Measurements from ENCODE around the gene C19orf12.

The C19orf12 gene

DNA sequence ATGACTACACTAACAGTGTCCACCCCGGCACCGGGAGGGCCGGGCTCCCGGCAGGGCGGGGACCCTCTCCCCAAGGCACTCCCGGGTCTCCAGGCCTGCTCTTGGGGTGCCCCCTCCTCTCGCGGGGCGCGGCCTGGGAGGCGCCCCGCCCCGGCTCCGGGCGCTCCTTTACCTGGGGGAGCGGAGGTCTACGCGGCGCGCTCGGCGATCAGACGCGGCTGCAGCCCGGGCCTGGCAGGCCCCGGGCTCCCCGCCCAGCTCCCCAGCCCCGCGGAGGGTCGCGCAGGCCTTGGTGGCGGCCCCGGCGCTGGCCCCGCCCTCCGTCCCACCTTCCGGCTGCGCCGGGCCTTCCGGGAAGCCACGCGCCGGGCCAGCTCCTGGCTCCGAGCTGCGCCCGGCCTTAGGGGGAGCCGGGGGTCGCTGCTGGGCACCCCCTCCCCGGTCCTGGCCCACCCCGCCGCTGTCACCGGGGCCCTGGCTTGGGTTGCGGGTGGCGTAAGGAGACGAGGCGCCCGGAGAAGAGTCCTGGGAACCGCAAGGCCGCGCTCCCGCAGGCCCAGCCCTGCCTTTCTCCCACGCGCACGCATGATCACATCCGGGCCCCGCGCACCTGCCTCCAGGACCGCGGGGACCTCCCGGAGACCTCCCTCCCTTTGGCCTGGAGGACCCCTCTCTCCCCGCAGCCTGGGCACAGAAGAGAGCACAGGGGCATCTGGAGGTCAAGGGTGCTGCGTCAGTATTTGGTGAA lies at the start of gene C19orf12:
C19orf12 (minus strand) TSS at position 309 of the 748 bp plus-strand sequence. CDS start 6,848 bp downstream, outside the sequence.
- no peak for TF ChIP-seq RAD21 (IDR thresholded peaks at IDR 0.05; ENCODE audit: low read depth)
- TF ChIP-seq, protein P1, sequence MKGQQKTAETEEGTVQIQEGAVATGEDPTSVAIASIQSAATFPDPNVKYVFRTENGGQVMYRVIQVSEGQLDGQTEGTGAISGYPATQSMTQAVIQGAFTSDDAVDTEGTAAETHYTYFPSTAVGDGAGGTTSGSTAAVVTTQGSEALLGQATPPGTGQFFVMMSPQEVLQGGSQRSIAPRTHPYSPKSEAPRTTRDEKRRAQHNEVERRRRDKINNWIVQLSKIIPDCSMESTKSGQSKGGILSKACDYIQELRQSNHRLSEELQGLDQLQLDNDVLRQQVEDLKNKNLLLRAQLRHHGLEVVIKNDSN (IDR thresholded peaks at IDR 0.05), result no peak
- no peak for TF ChIP-seq CREB1 (IDR thresholded peaks at IDR 0.05; ENCODE audit: low read depth)
- peak; percentile 65; the same call in 1 of the 2 replicates for TF ChIP-seq TAF1 (IDR thresholded peaks at IDR 0.05; ENCODE audit: low read depth)
- no peak for TF ChIP-seq FOXM1 (IDR thresholded peaks at IDR 0.05; ENCODE audit: borderline replicate concordance, low read depth)
- no peak for TF ChIP-seq TEAD4 (IDR thresholded peaks at IDR 0.05)
- TF ChIP-seq TCF12 (IDR thresholded peaks at IDR 0.05; ENCODE audit: low read depth), result 0 out of 2 replicates have a peak, but pooled peaks have one; percentile 5
- TF ChIP-seq EGR1 (IDR thresholded peaks at IDR 0.05), result no peak
- TF ChIP-seq, protein P2, sequence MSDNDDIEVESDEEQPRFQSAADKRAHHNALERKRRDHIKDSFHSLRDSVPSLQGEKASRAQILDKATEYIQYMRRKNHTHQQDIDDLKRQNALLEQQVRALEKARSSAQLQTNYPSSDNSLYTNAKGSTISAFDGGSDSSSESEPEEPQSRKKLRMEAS (IDR thresholded peaks at IDR 0.05), result peak; percentile 43; the same call in 1 of the 2 replicates
- no peak for TF ChIP-seq CEBPB (IDR thresholded peaks at IDR 0.05)
- TF ChIP-seq EP300 (IDR thresholded peaks at IDR 0.05; ENCODE audit: borderline replicate concordance), result no peak
- no peak for TF ChIP-seq YY1 (IDR thresholded peaks at IDR 0.05; ENCODE audit: low read depth)
- peak; percentile 70 for TF ChIP-seq ZBTB7A (IDR thresholded peaks at IDR 0.05; ENCODE audit: low read depth)

DNA sequence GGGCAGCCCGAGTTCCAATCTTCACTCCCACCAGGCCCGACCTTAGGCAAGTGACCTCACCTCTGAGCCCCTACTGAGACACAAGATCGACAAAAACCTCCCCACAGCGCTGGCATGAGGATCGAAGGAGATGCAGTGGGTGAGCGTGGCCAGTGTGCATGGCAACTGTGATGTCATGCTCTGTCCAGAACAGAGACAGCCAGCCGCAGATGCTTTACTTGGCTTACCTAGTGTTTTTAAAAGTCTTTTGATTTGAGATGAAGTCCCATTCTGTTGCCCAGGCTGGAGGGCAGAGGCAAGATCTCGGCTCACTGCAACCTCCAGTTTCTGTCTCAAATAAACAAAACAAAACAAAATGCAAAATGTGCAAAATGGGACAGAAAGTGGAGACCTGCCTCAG lies 49.3 kb upstream of the C19orf12 start:
- no peak for TF ChIP-seq TEAD4 (IDR thresholded peaks at IDR 0.05)
- TF ChIP-seq, protein P2 (IDR thresholded peaks at IDR 0.05), result no peak
- no peak for TF ChIP-seq YY1 (IDR thresholded peaks at IDR 0.05; ENCODE audit: low read depth)
- TF ChIP-seq, protein P3, sequence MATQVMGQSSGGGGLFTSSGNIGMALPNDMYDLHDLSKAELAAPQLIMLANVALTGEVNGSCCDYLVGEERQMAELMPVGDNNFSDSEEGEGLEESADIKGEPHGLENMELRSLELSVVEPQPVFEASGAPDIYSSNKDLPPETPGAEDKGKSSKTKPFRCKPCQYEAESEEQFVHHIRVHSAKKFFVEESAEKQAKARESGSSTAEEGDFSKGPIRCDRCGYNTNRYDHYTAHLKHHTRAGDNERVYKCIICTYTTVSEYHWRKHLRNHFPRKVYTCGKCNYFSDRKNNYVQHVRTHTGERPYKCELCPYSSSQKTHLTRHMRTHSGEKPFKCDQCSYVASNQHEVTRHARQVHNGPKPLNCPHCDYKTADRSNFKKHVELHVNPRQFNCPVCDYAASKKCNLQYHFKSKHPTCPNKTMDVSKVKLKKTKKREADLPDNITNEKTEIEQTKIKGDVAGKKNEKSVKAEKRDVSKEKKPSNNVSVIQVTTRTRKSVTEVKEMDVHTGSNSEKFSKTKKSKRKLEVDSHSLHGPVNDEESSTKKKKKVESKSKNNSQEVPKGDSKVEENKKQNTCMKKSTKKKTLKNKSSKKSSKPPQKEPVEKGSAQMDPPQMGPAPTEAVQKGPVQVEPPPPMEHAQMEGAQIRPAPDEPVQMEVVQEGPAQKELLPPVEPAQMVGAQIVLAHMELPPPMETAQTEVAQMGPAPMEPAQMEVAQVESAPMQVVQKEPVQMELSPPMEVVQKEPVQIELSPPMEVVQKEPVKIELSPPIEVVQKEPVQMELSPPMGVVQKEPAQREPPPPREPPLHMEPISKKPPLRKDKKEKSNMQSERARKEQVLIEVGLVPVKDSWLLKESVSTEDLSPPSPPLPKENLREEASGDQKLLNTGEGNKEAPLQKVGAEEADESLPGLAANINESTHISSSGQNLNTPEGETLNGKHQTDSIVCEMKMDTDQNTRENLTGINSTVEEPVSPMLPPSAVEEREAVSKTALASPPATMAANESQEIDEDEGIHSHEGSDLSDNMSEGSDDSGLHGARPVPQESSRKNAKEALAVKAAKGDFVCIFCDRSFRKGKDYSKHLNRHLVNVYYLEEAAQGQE (IDR thresholded peaks at IDR 0.05; ENCODE audit: low read depth), result no peak
- TF ChIP-seq, protein P1 (IDR thresholded peaks at IDR 0.05), result no peak
- no peak for TF ChIP-seq EGR1 (IDR thresholded peaks at IDR 0.05)

DNA sequence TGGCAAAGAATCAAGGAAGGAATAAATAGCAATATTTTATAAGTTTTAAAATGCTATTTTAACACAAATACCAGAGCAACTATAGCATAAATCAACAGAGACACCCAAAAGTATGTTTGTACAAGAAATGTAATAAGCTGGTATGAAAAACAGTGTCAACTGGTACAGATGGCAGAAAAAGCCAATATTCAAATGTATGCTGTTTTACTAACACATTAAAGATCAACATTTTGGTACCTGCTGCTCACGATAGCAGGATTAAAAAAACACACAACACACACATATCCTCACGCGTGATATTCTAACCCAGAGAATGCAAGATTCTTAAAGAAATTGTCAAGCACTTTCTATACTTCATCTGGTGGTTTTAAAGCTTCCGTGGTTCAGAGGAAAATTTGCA lies 48.1 kb upstream of the C19orf12 start:
- TF ChIP-seq TAF1 (IDR thresholded peaks at IDR 0.05; ENCODE audit: low read depth) (no peak), EP300 (IDR thresholded peaks at IDR 0.05; ENCODE audit: borderline replicate concordance) (no peak), TCF12 (IDR thresholded peaks at IDR 0.05; ENCODE audit: low read depth) (no peak), NFIC (IDR thresholded peaks at IDR 0.05) (no peak), FOXM1 (IDR thresholded peaks at IDR 0.05; ENCODE audit: borderline replicate concordance, low read depth) (no peak), ZBTB7A (IDR thresholded peaks at IDR 0.05; ENCODE audit: low read depth) (no peak), EGR1 (IDR thresholded peaks at IDR 0.05) (no peak), CEBPB (IDR thresholded peaks at IDR 0.05) (no peak), CREB1 (IDR thresholded peaks at IDR 0.05; ENCODE audit: low read depth) (no peak)
- TF ChIP-seq, protein P1 (IDR thresholded peaks at IDR 0.05), result no peak
- TF ChIP-seq, protein P2 (IDR thresholded peaks at IDR 0.05), result no peak

DNA sequence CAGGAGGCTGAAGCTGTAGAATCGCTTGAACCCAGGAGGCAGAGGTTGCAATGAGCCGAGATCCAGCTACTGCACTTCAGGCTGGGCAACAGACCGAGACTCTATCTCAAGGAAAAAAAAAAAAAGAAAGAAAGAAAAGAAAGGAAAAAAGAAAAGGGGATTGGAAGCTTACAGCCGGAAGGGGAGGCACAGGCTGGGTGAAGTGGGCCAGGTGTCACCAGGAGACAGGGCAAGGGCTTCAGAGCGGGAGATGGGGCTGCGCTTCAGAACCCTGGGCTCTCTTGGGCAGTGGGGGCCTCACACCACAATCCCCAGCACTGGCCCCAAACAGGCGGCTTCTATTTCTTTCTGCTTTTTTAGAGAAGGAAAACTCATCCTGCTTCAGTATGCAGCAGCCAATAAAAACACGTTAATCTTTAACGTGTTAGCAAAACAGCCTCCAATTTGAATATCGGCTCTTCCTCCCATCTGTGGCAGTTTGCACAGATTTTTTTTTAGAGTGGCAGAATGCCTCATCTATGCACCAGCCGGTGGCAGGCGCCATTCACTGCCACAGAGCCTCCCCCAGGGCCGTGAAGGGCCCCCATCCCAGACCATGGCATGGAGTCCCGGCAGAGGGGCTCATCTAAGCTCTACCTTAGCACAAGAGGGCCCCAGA lies 46.6 kb upstream of the C19orf12 start:
- TF ChIP-seq FOXM1 (IDR thresholded peaks at IDR 0.05; ENCODE audit: borderline replicate concordance, low read depth), result no peak
- TF ChIP-seq, protein P2 (IDR thresholded peaks at IDR 0.05), result no peak
- TF ChIP-seq, protein P1 (IDR thresholded peaks at IDR 0.05), result no peak
- no peak for TF ChIP-seq EGR1 (IDR thresholded peaks at IDR 0.05)
- no peak for TF ChIP-seq TEAD4 (IDR thresholded peaks at IDR 0.05)

DNA sequence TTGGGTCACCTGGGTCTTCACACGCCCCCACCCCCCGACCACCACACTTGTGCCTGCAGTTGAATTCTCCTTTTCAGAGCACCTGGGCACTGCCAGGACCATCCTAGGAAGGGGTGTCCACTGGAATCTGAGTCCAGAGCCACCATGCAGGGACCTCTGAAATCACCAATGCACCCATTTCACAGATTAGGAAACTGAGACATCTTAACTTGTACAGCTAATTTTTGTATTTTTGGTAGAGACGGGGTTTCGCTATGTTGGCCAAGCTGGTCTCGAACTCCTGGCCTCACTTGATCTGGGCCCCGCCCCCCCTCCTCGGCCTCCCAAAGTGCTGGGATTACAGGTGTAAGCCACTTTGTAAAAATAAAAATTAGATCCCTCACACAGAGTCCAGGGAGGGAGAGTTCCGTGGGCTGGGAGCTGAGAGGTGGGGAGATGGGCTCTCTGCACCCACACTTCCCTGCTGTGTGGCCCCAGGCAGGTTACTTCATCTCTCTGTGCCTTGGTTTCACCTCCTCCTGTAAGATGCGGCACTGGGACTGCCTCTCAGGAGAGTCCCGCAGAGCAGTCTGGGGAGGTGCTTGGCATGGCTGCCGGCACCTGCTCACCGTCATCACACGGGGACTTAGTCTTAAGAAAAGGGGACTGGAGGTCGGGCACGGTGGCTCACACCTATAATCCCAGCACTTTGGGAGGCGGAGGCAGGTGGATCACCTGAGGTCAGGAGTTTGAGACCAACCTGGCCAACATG lies 45.9 kb upstream of the C19orf12 start:
- TF ChIP-seq, protein P2 (IDR thresholded peaks at IDR 0.05), result no peak
- TF ChIP-seq EGR1 (IDR thresholded peaks at IDR 0.05), result no peak
- no peak for TF ChIP-seq CREB1 (IDR thresholded peaks at IDR 0.05; ENCODE audit: low read depth)
- TF ChIP-seq ZBTB7A (IDR thresholded peaks at IDR 0.05; ENCODE audit: low read depth), result no peak
- no peak for TF ChIP-seq CEBPB (IDR thresholded peaks at IDR 0.05)
- TF ChIP-seq TAF1 (IDR thresholded peaks at IDR 0.05; ENCODE audit: low read depth), result no peak
- TF ChIP-seq, protein P3 (IDR thresholded peaks at IDR 0.05; ENCODE audit: low read depth), result no peak
- TF ChIP-seq EP300 (IDR thresholded peaks at IDR 0.05; ENCODE audit: borderline replicate concordance), result no peak
- TF ChIP-seq TEAD4 (IDR thresholded peaks at IDR 0.05), result no peak
- TF ChIP-seq, protein P1 (IDR thresholded peaks at IDR 0.05), result no peak
- no peak for TF ChIP-seq NFIC (IDR thresholded peaks at IDR 0.05)
- no peak for TF ChIP-seq TCF12 (IDR thresholded peaks at IDR 0.05; ENCODE audit: low read depth)
- no peak for TF ChIP-seq YY1 (IDR thresholded peaks at IDR 0.05; ENCODE audit: low read depth)
- TF ChIP-seq FOXM1 (IDR thresholded peaks at IDR 0.05; ENCODE audit: borderline replicate concordance, low read depth), result no peak
- no peak for TF ChIP-seq RAD21 (IDR thresholded peaks at IDR 0.05; ENCODE audit: low read depth)

Data from Ishikawa (cell line).